SK-N-SH (cell line): ENCODE data around the gene PLOD3. TPM values are rescaled to one million over a fixed set of nuclear protein-coding genes. Genes with fewer than 3 reads are reported as not detected.

Experiments
- CTCF ChIA-PET: fragments of 300-600, 350-600 bp; formaldehyde crosslinking; extraction: SDS; loops from one replicate; lab custom pipeline; 2021; lab: Yijun Ruan, JAX
- POLR2A ChIA-PET: fragments of 350-600 bp; sonication (Branson Sonifier 250); formaldehyde crosslinking; extraction: SDS; loops from one replicate; lab custom pipeline; 2020; ENCODE audit warnings: antibody characterized with exemption, inconsistent platforms; lab: Yijun Ruan, JAX
- DNase-seq: peaks from one replicate; pipeline ENCODE4 v3.0.0; 2012
- H2AFZ ChIP-seq: fragments of 200-600 bp; sonication (generic); 2 replicates; pipeline ENCODE4 v1.8.1; 2016; ENCODE audit warnings: antibody characterized with exemption, mild to moderate bottlenecking, low read depth
- H3F3A ChIP-seq: fragments of 200-600 bp; sonication (generic); replicated peaks from 2 replicates; pipeline ENCODE3; 2016; ENCODE audit warnings: antibody characterized with exemption, mild to moderate bottlenecking; ENCODE audit not compliant: insufficient read depth
- H3K27ac ChIP-seq, 2 experiments: fragments of 200-500 bp in 1 of 2; fragments of 200-600 bp in 1 of 2; sonication (Bioruptor generic) in 1 of 2; sonication (generic), shearing (Covaris generic) in 1 of 2; 2 replicates each; pipeline versions ENCODE4 v1.5.1 to v1.6.1; 2014 to 2016; ENCODE audit warnings: low read depth in 2 of 2, inconsistent platforms in 1 of 2, low read length in 1 of 2, mild to moderate bottlenecking in 1 of 2, mixed read lengths in 1 of 2
- H3K27me3 ChIP-seq: fragments of 200-600 bp; sonication (generic), shearing (Covaris generic); 2 replicates; pipeline ENCODE4 v1.6.1; 2016; ENCODE audit warnings: mixed run types; ENCODE audit not compliant: insufficient read depth
- H3K36me3 ChIP-seq, 2 experiments: fragments of 200-500 bp in 1 of 2; fragments of 200-600 bp in 1 of 2; sonication (Bioruptor generic) in 1 of 2; sonication (generic) in 1 of 2; replicated peaks in 1 of 2; 2 replicates each; pipeline versions ENCODE3 to v1.5.1; 2014 to 2016; ENCODE audit warnings: low read length in 1 of 2, mild to moderate bottlenecking in 1 of 2; ENCODE audit not compliant: insufficient read depth in 2 of 2, control insufficient read depth in 1 of 2
- H3K4me1 ChIP-seq, 2 experiments: fragments of 200-500 bp in 1 of 2; fragments of 200-600 bp in 1 of 2; sonication (Bioruptor generic) in 1 of 2; sonication (generic), shearing (Covaris generic) in 1 of 2; 2 replicates each; pipeline versions ENCODE4 v1.5.1 to v1.6.1; 2014 to 2016; ENCODE audit warnings: low read depth in 1 of 2, low read length in 1 of 2, mixed run types in 1 of 2; ENCODE audit not compliant: insufficient read depth in 2 of 2, control insufficient read depth in 1 of 2
- H3K4me2 ChIP-seq: fragments of 200-600 bp; sonication (generic), shearing (Covaris generic); 2 replicates; pipeline ENCODE4 v1.6.1; 2017; ENCODE audit warnings: mixed run types
- H3K4me3 ChIP-seq, 2 experiments: fragments of 200-500 bp in 1 of 2; fragments of 200-600 bp in 1 of 2; sonication (Bioruptor generic) in 1 of 2; sonication (generic), shearing (Covaris generic) in 1 of 2; 2 replicates each; pipeline versions ENCODE4 v1.5.1 to v1.8.1; 2014 to 2016; ENCODE audit warnings: low read depth in 2 of 2, inconsistent platforms in 1 of 2, low read length in 1 of 2, mild to moderate bottlenecking in 1 of 2, mixed read lengths in 1 of 2, moderate library complexity in 1 of 2
- H3K79me2 ChIP-seq: fragments of 200-600 bp; sonication (generic); 2 replicates; pipeline ENCODE4 v1.8.1; 2017; ENCODE audit warnings: mild to moderate bottlenecking; ENCODE audit not compliant: insufficient read depth
- H3K9ac ChIP-seq: fragments of 200-600 bp; sonication (generic); 2 replicates; pipeline ENCODE4 v1.6.1; 2017; ENCODE audit warnings: mixed run types
- H3K9me2 ChIP-seq: fragments of 200-600 bp; sonication (generic); 2 replicates; pipeline ENCODE4 v1.6.1; 2017; ENCODE audit warnings: mixed run types
- H3K9me3 ChIP-seq: fragments of 200-600 bp; sonication (generic); 2 replicates; pipeline ENCODE4 v1.6.1; 2017; ENCODE audit warnings: mixed run types, mild to moderate bottlenecking, moderate library complexity
- H4K20me1 ChIP-seq: fragments of 200-600 bp; sonication (generic); 2 replicates; pipeline ENCODE4 v1.6.1; 2017; ENCODE audit warnings: mild to moderate bottlenecking, mixed run types; ENCODE audit not compliant: insufficient read depth
- CTCF ChIP-seq: fragments of 200-600 bp; sonication (generic); IDR thresholded peaks from 2 replicates; pipeline ENCODE4 v1.6.1; 2017; ENCODE audit warnings: antibody characterized with exemption, mild to moderate bottlenecking, moderate library complexity
- EZH2phosphoT487 ChIP-seq: fragments of 200-600 bp; sonication (generic); IDR thresholded peaks from 2 replicates; pipeline ENCODE4 v1.6.1; 2017; ENCODE audit warnings: low read depth, mixed run types, mild to moderate bottlenecking, antibody characterized with exemption, moderate library complexity, borderline replicate concordance
- FOXJ3 ChIP-seq: sonication (generic); formaldehyde crosslinking; IDR thresholded peaks from 2 replicates; pipeline ENCODE4 v1.5.1; 2020; ENCODE audit warnings: mild to moderate bottlenecking, missing genetic modification reagents
- MXI1 ChIP-seq: IDR thresholded peaks from 2 replicates; pipeline ENCODE4 v1.6.1; 2012; ENCODE audit warnings: mild to moderate bottlenecking, low read depth, low read length, improper control_type of control experiment
- REST ChIP-seq: IDR thresholded peaks from 2 replicates; pipeline ENCODE4 v1.6.1; 2012; ENCODE audit warnings: mild to moderate bottlenecking, low read depth, low read length, moderate library complexity
- RXRA ChIP-seq: IDR thresholded peaks from 2 replicates; pipeline ENCODE4 v1.4.0; 2012; ENCODE audit warnings: low read depth, mild to moderate bottlenecking, borderline replicate concordance
- USF2 ChIP-seq: fragments of 150-350 bp; IDR thresholded peaks from 2 replicates; pipeline ENCODE4 v1.6.1; 2017; ENCODE audit warnings: antibody characterized with exemption, low read length, low read depth, borderline replicate concordance
- WGBS: methylation state at CpG from one replicate; pipeline ENCODE4 v1.1.6; 2017; ENCODE audit warnings: low lambda C conversion rate; 5-methylcytosine and 5-hydroxymethylcytosine counted together
- polyA plus RNA-seq, 3 experiments: library from polyadenylated mRNA; depleted of rRNA; stranded (reverse); fragments of >200 nt; gene quantifications; 2 replicates each; pipeline ENCODE4 v1.2.3, GENCODE V29; 2012

Gene PLOD3
- polyA plus RNA-seq, 1 of the 3 experiments (the other 2 are of a cell fraction), result 276 TPM

GRCh38 chr7:101218236-101219125 is 1.1 kb upstream of the PLOD3 start:
- Histone ChIP-seq H3K36me3 (peaks cover 9 to 28% of the 10 kb centered on the region in 2 experiments), H3K4me2 (peak overlapping the region; percentile 95), H2AFZ (peak overlapping the region; percentile 77; the same call in 1 of the 2 replicates), H3K4me3 (peak overlapping the region; percentile 66 to 84), H3F3A (no peaks in the 10 kb centered on the region), H3K9ac (peak overlapping the region; percentile 65), H3K9me3 (no peaks in the 10 kb centered on the region), H3K79me2 (peaks cover 79% of the 10 kb centered on the region), H3K4me1 (peaks cover 8 to 27% of the 10 kb centered on the region in 2 experiments; a peak in 2 of 4 replicates), H3K27me3 (no peaks in the 10 kb centered on the region), H3K9me2 (no peaks in the 10 kb centered on the region), H4K20me1 (peaks cover 7% of the 10 kb centered on the region), H3K27ac (peak overlapping the region in 1 of 2 experiments; percentile 95; a peak in 3 of 4 replicates)
- TF ChIP-seq MXI1 (peak; percentile 55; the same call in 1 of the 2 replicates), USF2 (no peak), FOXJ3 (CRISPR knock-in tag) (no peak), EZH2phosphoT487 (no peak), REST (no peak)
- ChIA-PET CTCF (interaction anchor here (0.7 to 7.6 kb wide), 22 partner anchors 10 to 512 kb away, joined by 3 to 60 read pairs (median 5); partner anchors contain the start of genes AP1S1, FIS1, MOGAT3 and POP7), POLR2A (interaction anchor here (0.6 to 4.1 kb wide), 20 partner anchors 8 to 344 kb away, joined by 3 to 38 read pairs (median 5); partner anchors contain the start of genes CLDN15, FIS1, SRRT and UFSP1)
- 3% methylated on average over 24 of the region's 26 CpGs for whole genome bisulfite sequencing
- DNase-seq, result no peak

GRCh38 chr7:101216860-101217387 is 457 bp downstream of the PLOD3 start:
- POLR2A ChIA-PET, result interaction anchor here (0.6 to 4.1 kb wide), 21 partner anchors 9 to 1116 kb away, joined by 3 to 38 read pairs (median 5); partner anchors contain the start of genes AP4M1, CLDN15, FIS1 and MCM7
- WGBS, result 0% methylated on average over 6 of the region's 34 CpGs
- peak overlapping the region; percentile 66 to 84 for H3K4me3 ChIP-seq
- TF ChIP-seq CTCF (peak; percentile 37), RXRA (no peak)
- TF ChIP-seq, all 33 proteins: peak for 1
- peaks cover 8 to 27% of the 10 kb centered on the region in 2 experiments; a peak in 2 of 4 replicates for H3K4me1 ChIP-seq
- CTCF ChIA-PET, result interaction anchor here (0.8 to 7.6 kb wide), 23 partner anchors 9 to 511 kb away, joined by 3 to 60 read pairs (median 5); partner anchors contain the start of genes AP1S1, FIS1, MOGAT3 and POP7
- H3K9ac ChIP-seq, result peak overlapping the region; percentile 81
- H3K27ac ChIP-seq, result peak overlapping the region; percentile 93 to 95
- no peaks in the 10 kb centered on the region for H3K9me3 ChIP-seq
- H3K9me2 ChIP-seq, result no peaks in the 10 kb centered on the region
- H3K79me2 ChIP-seq, result peaks cover 73% of the 10 kb centered on the region
- DNase-seq, result no peak
- H3K27me3 ChIP-seq, result no peaks in the 10 kb centered on the region
- H3K4me2 ChIP-seq, result peak overlapping the region; percentile 95
- peaks cover 12 to 18% of the 10 kb centered on the region in 2 experiments for H3K36me3 ChIP-seq
- peaks cover 4% of the 10 kb centered on the region; the same call in 1 of the 2 replicates for H4K20me1 ChIP-seq
- H2AFZ ChIP-seq, result peak overlapping the region; percentile 43
- H3F3A ChIP-seq, result no peaks in the 10 kb centered on the region
